Keratinocyte (primary cell): ENCODE results near the gene CDH6. TPM values are rescaled to one million over a fixed set of nuclear protein-coding genes. Genes with fewer than 3 reads are reported as not detected.

Experiments
- DNase-seq: peaks from one replicate; pipeline ENCODE4 v3.0.0-alpha.2; 2011; ENCODE audit warnings: low read depth, missing footprints, low spot score
- FAIRE-seq: peaks from 2 replicates; lab custom pipeline; 2011; peaks lifted over from hg19 to GRCh38; lab: Jason Lieb, UNC
- H2AFZ ChIP-seq: 2 replicates; pipeline ENCODE4 v1.6.0; 2012; ENCODE audit warnings: low read length, control low read depth, inconsistent platforms; ENCODE audit not compliant: control insufficient read depth
- H3K27ac ChIP-seq: 2 replicates; pipeline ENCODE4 v1.5.1; 2011; ENCODE audit warnings: low read length; ENCODE audit not compliant: control insufficient read depth, insufficient read depth
- H3K27me3 ChIP-seq: 3 replicates; pipeline ENCODE4 v1.6.0; 2011; ENCODE audit warnings: low read length; ENCODE audit not compliant: control insufficient read depth, insufficient read depth; ENCODE audit errors: extremely low read depth
- H3K36me3 ChIP-seq, 2 experiments: 2 replicates in 1 of 2; 3 replicates in 1 of 2; pipeline ENCODE4 v1.5.1; 2011; ENCODE audit warnings: low read length in 2 of 2, mild to moderate bottlenecking in 1 of 2; ENCODE audit not compliant: control insufficient read depth in 2 of 2, insufficient read depth in 2 of 2; ENCODE audit errors: extremely low read depth in 1 of 2
- H3K4me1 ChIP-seq: 3 replicates; pipeline ENCODE4 v1.5.1; 2011; ENCODE audit warnings: low read length; ENCODE audit not compliant: control insufficient read depth, insufficient read depth; ENCODE audit errors: extremely low read depth
- H3K4me2 ChIP-seq: 3 replicates; pipeline ENCODE4 v1.6.0; 2011; ENCODE audit warnings: low read depth, low read length; ENCODE audit not compliant: control insufficient read depth, insufficient read depth; ENCODE audit errors: extremely low read depth
- H3K4me3 ChIP-seq, 3 experiments: fragments of 200-600 bp in 1 of 3; sonication (generic) in 1 of 3; 2 replicates in 2 of 3; 3 replicates in 1 of 3; pipeline ENCODE4 v1.5.1; 2011 to 2016; ENCODE audit warnings: low read length in 3 of 3, mild to moderate bottlenecking in 3 of 3, control low read depth in 2 of 3, inconsistent platforms in 1 of 3, low read depth in 1 of 3, mixed read lengths in 1 of 3, mixed run types in 1 of 3, moderate library complexity in 1 of 3; ENCODE audit not compliant: control insufficient read depth in 2 of 3, insufficient read depth in 2 of 3; ENCODE audit errors: extremely low read depth in 1 of 3
- H3K79me2 ChIP-seq: 2 replicates; pipeline ENCODE4 v1.6.0; 2012; ENCODE audit warnings: low read length; ENCODE audit not compliant: control insufficient read depth, insufficient read depth
- H3K9ac ChIP-seq: 3 replicates; pipeline ENCODE4 v1.6.0; 2011; ENCODE audit warnings: low read length; ENCODE audit not compliant: control insufficient read depth, insufficient read depth; ENCODE audit errors: extremely low read depth
- H3K9me1 ChIP-seq: 3 replicates; pipeline ENCODE4 v1.6.0; 2011; ENCODE audit warnings: low read length; ENCODE audit not compliant: control insufficient read depth, insufficient read depth; ENCODE audit errors: extremely low read depth
- H3K9me3 ChIP-seq: 2 replicates; pipeline ENCODE4 v1.5.1; 2012; ENCODE audit warnings: low read depth, low read length; ENCODE audit not compliant: control insufficient read depth
- H4K20me1 ChIP-seq: 3 replicates; pipeline ENCODE4 v1.6.0; 2011; ENCODE audit warnings: low read length; ENCODE audit not compliant: control insufficient read depth, insufficient read depth; ENCODE audit errors: extremely low read depth
- CTCF ChIP-seq, 3 experiments: IDR thresholded peaks in 1 of 3; conservative IDR thresholded peaks in 1 of 3; optimal IDR thresholded peaks in 1 of 3; 2 replicates in 2 of 3; 3 replicates in 1 of 3; pipeline versions ENCODE3 to v1.5.1; 2011; ENCODE audit warnings: low read length in 3 of 3, mild to moderate bottlenecking in 3 of 3, moderate library complexity in 2 of 3, control low read depth in 1 of 3, inconsistent platforms in 1 of 3; ENCODE audit not compliant: insufficient read depth in 2 of 3; ENCODE audit errors: extremely low read depth in 1 of 3
- EZH2 ChIP-seq: IDR thresholded peaks from one replicate; pipeline ENCODE4 v1.6.1; 2012; ENCODE audit warnings: inconsistent platforms, mild to moderate bottlenecking, low read length, moderate library complexity
- dilution Hi-C: fragments of 300-500 bp; cut with MboI; formaldehyde crosslinking; loops from one replicate; pipeline ENCODE4 v1.7.0; 2020; ENCODE audit warnings: low sequenced_read_pairs; ENCODE audit not compliant: extremely low pct_ligation_motif_present
- polyA plus RNA-seq, 5 experiments: library from polyadenylated mRNA; depleted of rRNA in 3 of 5; stranded (reverse) in 3 of 5; stranded (forward) in 1 of 5; unstranded in 1 of 5; fragments of >200 nt; gene quantifications; 1 replicate in 1 of 5; 2 replicates in 3 of 5; 3 replicates in 1 of 5; pipeline versions ENCODE4 v1.2.1 to v1.2.3, GENCODE V29; 2011 to 2012; ENCODE audit warnings: missing spikeins in 2 of 5, low read depth in 1 of 5, low replicate concordance in 1 of 5

The CDH6 gene
- polyA plus RNA-seq, 1 donor (not counting 4 experiments of a cell fraction or from before 2014, with no cell fraction given), result not detected

GRCh38 chr5:31250201-31250600 lies 56.7 kb downstream of the CDH6 start:
- dilution Hi-C loops, result no loop called here

GRCh38 chr5:31251032-31251431 lies 57.5 kb downstream of the CDH6 start:
- dilution Hi-C loops, result no loop called here
- no peak for DNase-seq
- H3K9ac ChIP-seq, result no peak overlapping the region
- no peaks in the 10 kb centered on the region for H3K4me1 ChIP-seq
- H4K20me1 ChIP-seq, result no peaks in the 10 kb centered on the region
- no peaks in the 10 kb centered on the region for H3K9me3 ChIP-seq
- H3K9me1 ChIP-seq, result no peaks in the 10 kb centered on the region
- H3K27me3 ChIP-seq, result no peaks in the 10 kb centered on the region
- no peak overlapping the region for H3K27ac ChIP-seq
- TF ChIP-seq CTCF (optimal IDR thresholded peaks at IDR 0.05 in 1 of 3, IDR thresholded peaks at IDR 0.05 in 1 of 3, conservative IDR thresholded peaks at IDR 0.05 in 1 of 3; ENCODE audit: extremely low read depth in 1 of 3, insufficient read depth in 2 of 3, low read length in 3 of 3) (no peak), EZH2 (no peak)
- no peak overlapping the region for H2AFZ ChIP-seq
- no peak for FAIRE-seq
- H3K4me2 ChIP-seq, result no peak overlapping the region
- no peaks in the 10 kb centered on the region for H3K79me2 ChIP-seq
- no peak overlapping the region for H3K4me3 ChIP-seq
- no peaks in the 10 kb centered on the region for H3K36me3 ChIP-seq

More at GRCh38 chr5:31250201-31250600, 56.7 kb downstream of the CDH6 start:
- no peaks in the 10 kb centered on the region for H3K36me3 ChIP-seq
- no peaks in the 10 kb centered on the region for H4K20me1 ChIP-seq
- no peaks in the 10 kb centered on the region for H3K27me3 ChIP-seq
- H3K9me3 ChIP-seq, result no peaks in the 10 kb centered on the region
- no peak for FAIRE-seq
- H2AFZ ChIP-seq, result no peak overlapping the region
- H3K9me1 ChIP-seq, result no peaks in the 10 kb centered on the region
- TF ChIP-seq EZH2 (no peak), CTCF (optimal IDR thresholded peaks at IDR 0.05 in 1 of 3, IDR thresholded peaks at IDR 0.05 in 1 of 3, conservative IDR thresholded peaks at IDR 0.05 in 1 of 3; ENCODE audit: extremely low read depth in 1 of 3, insufficient read depth in 2 of 3, low read length in 3 of 3) (no peak)
- H3K4me1 ChIP-seq, result no peaks in the 10 kb centered on the region
- no peak overlapping the region for H3K9ac ChIP-seq
- no peaks in the 10 kb centered on the region for H3K79me2 ChIP-seq
- no peak overlapping the region for H3K4me3 ChIP-seq
- no peak overlapping the region for H3K4me2 ChIP-seq
- no peak for DNase-seq
- H3K27ac ChIP-seq, result no peak overlapping the region
